RWPE2 (cell line): ENCODE data around the gene RGS7BP.
A peak's percentile ranks its signal among the peaks of the same experiment; 100 is the strongest.

ENCODE experiments used
- ATAC-seq: fragments of 200-7000 bp; cut with Tn5 transposase; 3 replicates; pipeline ENCODE4 v1.9.1; 2021; ENCODE audit warnings: low read depth
- DNase-seq: peaks from one replicate; pipeline ENCODE4 v3.0.0-alpha.2; 2020; ENCODE audit warnings: low spot score
- H3K27ac ChIP-seq: fragments of 450-650 bp; 2 replicates; pipeline ENCODE4 v1.5.1; 2017; ENCODE audit warnings: mild to moderate bottlenecking; ENCODE audit not compliant: poor library complexity, severe bottlenecking
- H3K27me3 ChIP-seq: fragments of 250-450 bp; sonication (Bioruptor Pico); 2 replicates; pipeline ENCODE4 v1.5.1; 2021; ENCODE audit warnings: mild to moderate bottlenecking, moderate library complexity; ENCODE audit not compliant: insufficient read depth, poor library complexity, severe bottlenecking
- H3K36me3 ChIP-seq: fragments of 250-450 bp; sonication (Bioruptor Pico); 2 replicates; pipeline ENCODE4 v1.5.1; 2020; ENCODE audit warnings: low read depth, mild to moderate bottlenecking, moderate library complexity
- H3K4me1 ChIP-seq: fragments of 250-450 bp; sonication (Bioruptor Pico); 2 replicates; pipeline ENCODE4 v1.5.1; 2021; ENCODE audit warnings: mild to moderate bottlenecking, moderate library complexity; ENCODE audit not compliant: insufficient read depth, poor library complexity, severe bottlenecking
- H3K4me3 ChIP-seq: fragments of 250-450 bp; sonication (Bioruptor Pico); 2 replicates; pipeline ENCODE4 v1.5.1; 2021; ENCODE audit warnings: mild to moderate bottlenecking, moderate library complexity; ENCODE audit not compliant: severe bottlenecking
- H3K9me3 ChIP-seq: fragments of 250-450 bp; sonication (Bioruptor Pico); 2 replicates; pipeline ENCODE4 v1.5.1; 2021; ENCODE audit warnings: mild to moderate bottlenecking, moderate library complexity; ENCODE audit not compliant: severe bottlenecking
- TF ChIP-seq, protein P1 (sequence below): fragments of 450-650 bp; IDR thresholded peaks from one replicate; pipeline ENCODE4 v1.5.1; 2017; ENCODE audit warnings: mild to moderate bottlenecking, moderate library complexity; ENCODE audit not compliant: poor library complexity, severe bottlenecking

The RGS7BP gene

DNA sequence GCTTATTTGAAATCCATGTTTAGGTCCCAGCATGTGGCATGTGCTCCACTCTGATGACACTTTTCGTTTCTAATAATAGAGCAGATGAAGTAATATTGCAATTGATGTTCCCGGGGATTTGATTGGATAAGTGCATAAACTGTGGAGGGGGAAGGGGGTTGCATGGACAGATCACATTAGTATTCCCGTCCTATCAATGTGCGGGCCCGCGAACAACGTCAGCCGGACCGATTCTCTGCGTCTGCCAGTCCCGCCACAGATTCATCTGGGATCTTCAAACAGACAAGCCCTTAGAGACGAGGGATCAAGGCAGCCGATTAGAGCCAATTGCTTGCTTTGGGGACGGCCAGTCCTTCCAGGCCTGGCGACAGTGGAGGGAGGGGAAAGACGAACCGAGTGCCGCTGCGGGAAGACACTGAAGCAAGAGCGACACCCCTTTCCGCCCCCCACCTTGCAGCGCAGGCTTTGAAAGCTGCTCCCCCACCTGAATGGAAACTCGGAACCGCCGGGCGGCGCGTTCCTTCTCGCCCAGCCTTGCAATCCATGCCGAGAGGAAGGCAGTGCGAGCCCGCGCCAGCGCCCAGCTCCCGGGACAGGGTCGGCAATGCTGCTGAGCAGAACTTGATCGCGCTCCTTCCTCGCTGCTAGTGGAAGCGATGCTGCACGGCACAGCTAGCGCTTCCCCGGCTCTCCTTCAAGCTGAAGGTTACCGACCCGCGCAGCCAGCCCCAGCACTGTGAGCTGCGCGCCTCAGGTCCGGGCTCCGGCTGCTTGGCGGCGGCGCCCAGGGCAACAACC, at the start of gene RGS7BP:
RGS7BP (plus strand) TSS at position 247 of the 798 bp plus-strand sequence. CDS start 610 bp downstream, outside the sequence.
- peak; percentile 79 for ATAC-seq
- Histone ChIP-seq H3K27ac (no peak within 1 kb of the TSS), H3K9me3 (no peaks in the 10 kb centered on the region), H3K4me3 (peak within 1 kb of the TSS; percentile 7), H3K36me3 (no peaks in the 10 kb centered on the region), H3K27me3 (peaks cover 56% of the 10 kb centered on the region), H3K4me1 (no peaks in the 10 kb centered on the region)
- DNase-seq = no peak
- TF ChIP-seq, protein P1, sequence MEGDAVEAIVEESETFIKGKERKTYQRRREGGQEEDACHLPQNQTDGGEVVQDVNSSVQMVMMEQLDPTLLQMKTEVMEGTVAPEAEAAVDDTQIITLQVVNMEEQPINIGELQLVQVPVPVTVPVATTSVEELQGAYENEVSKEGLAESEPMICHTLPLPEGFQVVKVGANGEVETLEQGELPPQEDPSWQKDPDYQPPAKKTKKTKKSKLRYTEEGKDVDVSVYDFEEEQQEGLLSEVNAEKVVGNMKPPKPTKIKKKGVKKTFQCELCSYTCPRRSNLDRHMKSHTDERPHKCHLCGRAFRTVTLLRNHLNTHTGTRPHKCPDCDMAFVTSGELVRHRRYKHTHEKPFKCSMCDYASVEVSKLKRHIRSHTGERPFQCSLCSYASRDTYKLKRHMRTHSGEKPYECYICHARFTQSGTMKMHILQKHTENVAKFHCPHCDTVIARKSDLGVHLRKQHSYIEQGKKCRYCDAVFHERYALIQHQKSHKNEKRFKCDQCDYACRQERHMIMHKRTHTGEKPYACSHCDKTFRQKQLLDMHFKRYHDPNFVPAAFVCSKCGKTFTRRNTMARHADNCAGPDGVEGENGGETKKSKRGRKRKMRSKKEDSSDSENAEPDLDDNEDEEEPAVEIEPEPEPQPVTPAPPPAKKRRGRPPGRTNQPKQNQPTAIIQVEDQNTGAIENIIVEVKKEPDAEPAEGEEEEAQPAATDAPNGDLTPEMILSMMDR = peak; percentile 21

DNA sequence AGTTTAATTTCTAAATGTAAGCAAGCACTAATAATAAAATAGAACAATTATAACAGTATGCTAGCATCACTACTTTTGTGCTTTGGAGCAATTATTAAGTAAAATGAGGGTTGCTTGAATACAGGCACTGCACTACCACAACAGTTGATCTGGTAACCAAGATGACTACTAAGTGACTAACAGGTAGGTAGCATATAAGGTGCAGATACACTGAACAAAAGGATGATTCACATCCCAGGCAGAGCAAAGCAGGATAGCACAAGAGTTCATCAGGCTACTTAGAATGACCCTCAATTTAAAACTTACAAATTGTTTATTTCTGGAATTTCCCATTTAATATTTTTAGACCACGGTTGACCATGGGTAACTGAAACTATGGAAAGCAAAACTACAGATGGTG, 48.0 kb upstream of the RGS7BP start:
- H3K27me3 ChIP-seq = no peaks in the 10 kb centered on the region
- no peaks in the 10 kb centered on the region for H3K4me1 ChIP-seq
- no peak overlapping the region for H3K27ac ChIP-seq
- TF ChIP-seq, protein P1 = no peak
- no peaks in the 10 kb centered on the region for H3K9me3 ChIP-seq
- no peak for DNase-seq
- H3K36me3 ChIP-seq = no peaks in the 10 kb centered on the region
- peak; percentile 99 for ATAC-seq
- H3K4me3 ChIP-seq = no peak overlapping the region

GRCh38 chr5:64458948-64459347, 46.9 kb upstream of the RGS7BP start:
- Histone ChIP-seq H3K27me3 (no peaks in the 10 kb centered on the region), H3K4me1 (no peaks in the 10 kb centered on the region), H3K27ac (no peak overlapping the region), H3K4me3 (no peak overlapping the region), H3K36me3 (no peaks in the 10 kb centered on the region), H3K9me3 (no peaks in the 10 kb centered on the region)
- TF ChIP-seq, protein P1 = no peak
- ATAC-seq (no peak), DNase-seq (no peak)

GRCh38 chr5:64462391-64462790, 43.4 kb upstream of the RGS7BP start:
- TF ChIP-seq, protein P1 = no peak
- Histone ChIP-seq H3K4me1 (no peaks in the 10 kb centered on the region), H3K27me3 (no peaks in the 10 kb centered on the region), H3K27ac (no peak overlapping the region), H3K9me3 (no peaks in the 10 kb centered on the region), H3K4me3 (no peak overlapping the region), H3K36me3 (no peaks in the 10 kb centered on the region)
- no peak for DNase-seq
- no peak for ATAC-seq

GRCh38 chr5:64486163-64486562, 19.7 kb upstream of the RGS7BP start:
- TF ChIP-seq, protein P1 = no peak
- ATAC-seq (no peak), DNase-seq (no peak)
- Histone ChIP-seq H3K4me3 (no peak overlapping the region), H3K27me3 (no peaks in the 10 kb centered on the region), H3K4me1 (no peaks in the 10 kb centered on the region), H3K36me3 (no peaks in the 10 kb centered on the region), H3K9me3 (no peaks in the 10 kb centered on the region), H3K27ac (no peak overlapping the region)
